Measurements from ENCODE around the gene ITPKC.

- TF ChIP-seq, protein P1, sequence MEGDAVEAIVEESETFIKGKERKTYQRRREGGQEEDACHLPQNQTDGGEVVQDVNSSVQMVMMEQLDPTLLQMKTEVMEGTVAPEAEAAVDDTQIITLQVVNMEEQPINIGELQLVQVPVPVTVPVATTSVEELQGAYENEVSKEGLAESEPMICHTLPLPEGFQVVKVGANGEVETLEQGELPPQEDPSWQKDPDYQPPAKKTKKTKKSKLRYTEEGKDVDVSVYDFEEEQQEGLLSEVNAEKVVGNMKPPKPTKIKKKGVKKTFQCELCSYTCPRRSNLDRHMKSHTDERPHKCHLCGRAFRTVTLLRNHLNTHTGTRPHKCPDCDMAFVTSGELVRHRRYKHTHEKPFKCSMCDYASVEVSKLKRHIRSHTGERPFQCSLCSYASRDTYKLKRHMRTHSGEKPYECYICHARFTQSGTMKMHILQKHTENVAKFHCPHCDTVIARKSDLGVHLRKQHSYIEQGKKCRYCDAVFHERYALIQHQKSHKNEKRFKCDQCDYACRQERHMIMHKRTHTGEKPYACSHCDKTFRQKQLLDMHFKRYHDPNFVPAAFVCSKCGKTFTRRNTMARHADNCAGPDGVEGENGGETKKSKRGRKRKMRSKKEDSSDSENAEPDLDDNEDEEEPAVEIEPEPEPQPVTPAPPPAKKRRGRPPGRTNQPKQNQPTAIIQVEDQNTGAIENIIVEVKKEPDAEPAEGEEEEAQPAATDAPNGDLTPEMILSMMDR (IDR thresholded peaks at IDR 0.05; ENCODE audit: low read depth, low read length): no peak
- TF ChIP-seq POLR2A (IDR thresholded peaks at IDR 0.05; ENCODE audit: extremely low read depth, insufficient read length) (no peak), MAX (IDR thresholded peaks at IDR 0.05; ENCODE audit: low read depth, low read length) (no peak)
Observed at GRCh38 chr19:40747536-40747935, 30.6 kb downstream of the ITPKC start.
